Measurements from ENCODE around the gene OSGIN1. TPM values are rescaled to one million over a fixed set of nuclear protein-coding genes. Genes with fewer than 3 reads are reported as not detected.

Gene OSGIN1
- total and polyA plus RNA-seq, 2 of the 8 experiments (the other 6 are each of a cell fraction or from before 2014, with no cell fraction given) = 0.58 to 0.76 TPM

DNA sequence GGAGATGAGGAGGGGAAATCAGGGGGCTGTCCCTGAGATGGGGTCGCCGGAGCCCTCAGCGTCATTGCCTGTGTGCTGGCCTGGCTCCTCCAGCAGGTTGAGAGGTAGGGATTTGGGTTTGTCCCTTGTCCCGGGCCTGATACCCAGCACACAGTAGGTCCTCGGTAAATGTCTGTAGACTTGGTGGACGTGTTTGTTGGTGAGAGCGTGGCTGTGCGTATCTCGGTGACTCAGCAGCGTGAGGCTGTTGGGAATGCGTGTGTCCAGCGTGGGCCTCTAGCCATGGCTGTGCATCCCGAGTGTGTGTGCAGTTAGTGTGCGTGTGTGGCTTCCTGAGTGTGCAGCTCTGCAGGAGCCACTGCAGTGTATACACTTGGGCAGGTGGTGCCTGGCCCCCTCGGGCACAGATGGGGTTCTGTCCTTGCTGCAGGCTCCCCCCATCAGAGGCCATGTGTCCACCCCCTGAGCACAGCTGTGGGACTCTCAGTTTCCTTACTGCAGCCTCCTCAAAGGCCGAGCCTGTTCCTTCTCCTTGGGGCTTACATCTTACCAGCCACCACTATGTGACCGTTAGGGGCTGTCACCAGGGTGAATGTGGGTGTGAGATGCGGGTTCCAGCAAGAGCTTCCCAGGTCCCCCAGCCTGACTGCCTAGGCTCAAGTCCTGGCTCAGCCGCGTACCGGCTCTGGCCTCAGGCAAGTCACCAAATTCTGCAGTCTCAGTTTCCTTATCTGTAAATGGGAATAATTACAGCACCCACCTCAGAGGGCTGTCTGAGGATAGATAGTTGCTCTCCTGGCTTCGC, 20.7 kb downstream of the OSGIN1 start (continued):
- TF ChIP-seq, protein P1, sequence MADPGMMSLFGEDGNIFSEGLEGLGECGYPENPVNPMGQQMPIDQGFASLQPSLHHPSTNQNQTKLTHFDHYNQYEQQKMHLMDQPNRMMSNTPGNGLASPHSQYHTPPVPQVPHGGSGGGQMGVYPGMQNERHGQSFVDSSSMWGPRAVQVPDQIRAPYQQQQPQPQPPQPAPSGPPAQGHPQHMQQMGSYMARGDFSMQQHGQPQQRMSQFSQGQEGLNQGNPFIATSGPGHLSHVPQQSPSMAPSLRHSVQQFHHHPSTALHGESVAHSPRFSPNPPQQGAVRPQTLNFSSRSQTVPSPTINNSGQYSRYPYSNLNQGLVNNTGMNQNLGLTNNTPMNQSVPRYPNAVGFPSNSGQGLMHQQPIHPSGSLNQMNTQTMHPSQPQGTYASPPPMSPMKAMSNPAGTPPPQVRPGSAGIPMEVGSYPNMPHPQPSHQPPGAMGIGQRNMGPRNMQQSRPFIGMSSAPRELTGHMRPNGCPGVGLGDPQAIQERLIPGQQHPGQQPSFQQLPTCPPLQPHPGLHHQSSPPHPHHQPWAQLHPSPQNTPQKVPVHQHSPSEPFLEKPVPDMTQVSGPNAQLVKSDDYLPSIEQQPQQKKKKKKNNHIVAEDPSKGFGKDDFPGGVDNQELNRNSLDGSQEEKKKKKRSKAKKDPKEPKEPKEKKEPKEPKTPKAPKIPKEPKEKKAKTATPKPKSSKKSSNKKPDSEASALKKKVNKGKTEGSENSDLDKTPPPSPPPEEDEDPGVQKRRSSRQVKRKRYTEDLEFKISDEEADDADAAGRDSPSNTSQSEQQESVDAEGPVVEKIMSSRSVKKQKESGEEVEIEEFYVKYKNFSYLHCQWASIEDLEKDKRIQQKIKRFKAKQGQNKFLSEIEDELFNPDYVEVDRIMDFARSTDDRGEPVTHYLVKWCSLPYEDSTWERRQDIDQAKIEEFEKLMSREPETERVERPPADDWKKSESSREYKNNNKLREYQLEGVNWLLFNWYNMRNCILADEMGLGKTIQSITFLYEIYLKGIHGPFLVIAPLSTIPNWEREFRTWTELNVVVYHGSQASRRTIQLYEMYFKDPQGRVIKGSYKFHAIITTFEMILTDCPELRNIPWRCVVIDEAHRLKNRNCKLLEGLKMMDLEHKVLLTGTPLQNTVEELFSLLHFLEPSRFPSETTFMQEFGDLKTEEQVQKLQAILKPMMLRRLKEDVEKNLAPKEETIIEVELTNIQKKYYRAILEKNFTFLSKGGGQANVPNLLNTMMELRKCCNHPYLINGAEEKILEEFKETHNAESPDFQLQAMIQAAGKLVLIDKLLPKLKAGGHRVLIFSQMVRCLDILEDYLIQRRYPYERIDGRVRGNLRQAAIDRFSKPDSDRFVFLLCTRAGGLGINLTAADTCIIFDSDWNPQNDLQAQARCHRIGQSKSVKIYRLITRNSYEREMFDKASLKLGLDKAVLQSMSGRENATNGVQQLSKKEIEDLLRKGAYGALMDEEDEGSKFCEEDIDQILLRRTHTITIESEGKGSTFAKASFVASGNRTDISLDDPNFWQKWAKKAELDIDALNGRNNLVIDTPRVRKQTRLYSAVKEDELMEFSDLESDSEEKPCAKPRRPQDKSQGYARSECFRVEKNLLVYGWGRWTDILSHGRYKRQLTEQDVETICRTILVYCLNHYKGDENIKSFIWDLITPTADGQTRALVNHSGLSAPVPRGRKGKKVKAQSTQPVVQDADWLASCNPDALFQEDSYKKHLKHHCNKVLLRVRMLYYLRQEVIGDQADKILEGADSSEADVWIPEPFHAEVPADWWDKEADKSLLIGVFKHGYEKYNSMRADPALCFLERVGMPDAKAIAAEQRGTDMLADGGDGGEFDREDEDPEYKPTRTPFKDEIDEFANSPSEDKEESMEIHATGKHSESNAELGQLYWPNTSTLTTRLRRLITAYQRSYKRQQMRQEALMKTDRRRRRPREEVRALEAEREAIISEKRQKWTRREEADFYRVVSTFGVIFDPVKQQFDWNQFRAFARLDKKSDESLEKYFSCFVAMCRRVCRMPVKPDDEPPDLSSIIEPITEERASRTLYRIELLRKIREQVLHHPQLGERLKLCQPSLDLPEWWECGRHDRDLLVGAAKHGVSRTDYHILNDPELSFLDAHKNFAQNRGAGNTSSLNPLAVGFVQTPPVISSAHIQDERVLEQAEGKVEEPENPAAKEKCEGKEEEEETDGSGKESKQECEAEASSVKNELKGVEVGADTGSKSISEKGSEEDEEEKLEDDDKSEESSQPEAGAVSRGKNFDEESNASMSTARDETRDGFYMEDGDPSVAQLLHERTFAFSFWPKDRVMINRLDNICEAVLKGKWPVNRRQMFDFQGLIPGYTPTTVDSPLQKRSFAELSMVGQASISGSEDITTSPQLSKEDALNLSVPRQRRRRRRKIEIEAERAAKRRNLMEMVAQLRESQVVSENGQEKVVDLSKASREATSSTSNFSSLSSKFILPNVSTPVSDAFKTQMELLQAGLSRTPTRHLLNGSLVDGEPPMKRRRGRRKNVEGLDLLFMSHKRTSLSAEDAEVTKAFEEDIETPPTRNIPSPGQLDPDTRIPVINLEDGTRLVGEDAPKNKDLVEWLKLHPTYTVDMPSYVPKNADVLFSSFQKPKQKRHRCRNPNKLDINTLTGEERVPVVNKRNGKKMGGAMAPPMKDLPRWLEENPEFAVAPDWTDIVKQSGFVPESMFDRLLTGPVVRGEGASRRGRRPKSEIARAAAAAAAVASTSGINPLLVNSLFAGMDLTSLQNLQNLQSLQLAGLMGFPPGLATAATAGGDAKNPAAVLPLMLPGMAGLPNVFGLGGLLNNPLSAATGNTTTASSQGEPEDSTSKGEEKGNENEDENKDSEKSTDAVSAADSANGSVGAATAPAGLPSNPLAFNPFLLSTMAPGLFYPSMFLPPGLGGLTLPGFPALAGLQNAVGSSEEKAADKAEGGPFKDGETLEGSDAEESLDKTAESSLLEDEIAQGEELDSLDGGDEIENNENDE (IDR thresholded peaks at IDR 0.05; ENCODE audit: insufficient replicate concordance, low read length) = no peak

All from H1 (cell line).